Measurements from ENCODE around the gene COQ4.

Gene COQ4

GRCh38 chr9:128280084-128280622 is 42.5 kb upstream of the COQ4 start:
- no peak for DNase-seq (ENCODE audit: extremely low spot score)
- CTCF ChIA-PET: interaction anchor here (1.0 kb wide), 1 partner anchor 133 kb away, joined by 3 read pairs; no protein-coding TSS in a partner anchor
- POLR2A ChIA-PET: no interaction called here
- no peak for TF ChIP-seq CTCF (IDR thresholded peaks at IDR 0.05; ENCODE audit: control extremely low read depth, extremely low read depth, low read depth, missing control alignments)

- POLR2A ChIA-PET: no interaction called here
- CTCF ChIA-PET: interaction anchor here (1.8 kb wide), 2 partner anchors 9 to 13 kb away, joined by 5 to 6 read pairs; no protein-coding TSS in a partner anchor
- no peak for TF ChIP-seq CTCF (IDR thresholded peaks at IDR 0.05; ENCODE audit: control extremely low read depth, extremely low read depth, low read depth, missing control alignments)
Observed at GRCh38 chr9:128282500-128282899, 40.1 kb upstream of the COQ4 start.

GRCh38 chr9:128285033-128285784 is 37.4 kb upstream of the COQ4 start:
- no peak for TF ChIP-seq CTCF (IDR thresholded peaks at IDR 0.05; ENCODE audit: control extremely low read depth, extremely low read depth, low read depth, missing control alignments)
- ChIA-PET POLR2A (no interaction called here), CTCF (interaction anchor here (1.7 kb wide), 1 partner anchor 10 kb away, joined by 8 read pairs; no protein-coding TSS in a partner anchor)
- DNase-seq (ENCODE audit: extremely low spot score): no peak

More at GRCh38 chr9:128282500-128282899, 40.1 kb upstream of the COQ4 start:
- no peak for DNase-seq (ENCODE audit: extremely low spot score)

- ChIA-PET CTCF (interaction anchor here (0.7 to 1.7 kb wide), 3 partner anchors 8 to 14 kb away, joined by 3 to 8 read pairs (median 4); no protein-coding TSS in a partner anchor), POLR2A (no interaction called here)
- TF ChIP-seq CTCF (IDR thresholded peaks at IDR 0.05; ENCODE audit: control extremely low read depth, extremely low read depth, low read depth, missing control alignments): no peak
- DNase-seq (ENCODE audit: extremely low spot score): no peak
Observed at GRCh38 chr9:128286440-128286839, 36.2 kb upstream of the COQ4 start.

- ChIA-PET CTCF (interaction anchor here (0.9 to 2.0 kb wide), 3 partner anchors 33 to 132 kb away, joined by 3 to 4 read pairs (median 3); partner anchors contain the start of gene CERCAM), POLR2A (no interaction called here)
- TF ChIP-seq CTCF (IDR thresholded peaks at IDR 0.05; ENCODE audit: control extremely low read depth, extremely low read depth, low read depth, missing control alignments): no peak
- no peak for DNase-seq (ENCODE audit: extremely low spot score)
Observed at GRCh38 chr9:128288273-128289004, 34.2 kb upstream of the COQ4 start.

- ChIA-PET POLR2A (interaction anchor here (0.5 to 0.6 kb wide), 2 partner anchors 21 to 1190 kb away, joined by 3 to 4 read pairs; no protein-coding TSS in a partner anchor), CTCF (interaction anchor here (1.2 to 2.6 kb wide), 4 partner anchors 37 to 260 kb away, joined by 3 to 14 read pairs (median 6); partner anchors contain the start of gene SPTAN1)
Observed at GRCh38 chr9:128292009-128292408, 30.6 kb upstream of the COQ4 start.

More at GRCh38 chr9:128292009-128292408, 30.6 kb upstream of the COQ4 start:
- no peak for DNase-seq (ENCODE audit: extremely low spot score)
- no peak for TF ChIP-seq CTCF (IDR thresholded peaks at IDR 0.05; ENCODE audit: control extremely low read depth, extremely low read depth, low read depth, missing control alignments)

Measured in GM10248 (cell line).